K562 (cell line): ENCODE measurements around the gene EFR3B. TPM values are rescaled to one million over a fixed set of nuclear protein-coding genes. Genes with fewer than 3 reads are reported as not detected.

Experiments
- ATAC-seq: fragments of 200-7000 bp; cut with Tn5 transposase; 3 replicates; pipeline ENCODE4 v1.9.1; 2020; ENCODE audit warnings: moderate library complexity
- BruUV-seq: library from RNA; stranded (reverse); fragments of 400-500 nt; replicated peaks from 2 replicates; lab custom pipeline; 2021; lab: Mats Ljungman, UMichigan
- CTCF ChIA-PET: fragments of 300-600 bp; formaldehyde crosslinking; extraction: SDS; loops from one replicate; lab custom pipeline; 2021; ENCODE audit warnings: low intra/inter-chr PET ratio; lab: Yijun Ruan, JAX
- POLR2A ChIA-PET: fragments of 300-600, 350-650 bp; sonication (Branson Sonifier 250); formaldehyde crosslinking; extraction: SDS; loops from one replicate; lab custom pipeline; 2021; ENCODE audit warnings: antibody characterized with exemption, inconsistent platforms; lab: Yijun Ruan, JAX
- DNase-seq, 4 experiments: peaks; one replicate each; pipeline versions ENCODE4 v3.0.0 to v3.0.0-alpha.2; 2011 to 2018; ENCODE audit warnings: low spot score in 3 of 4, mixed read lengths in 3 of 4; ENCODE audit errors: extremely low read depth in 1 of 4
- FAIRE-seq: peaks from 2 replicates; lab custom pipeline; 2011; peaks lifted over from hg19 to GRCh38; lab: Jason Lieb, UNC
- H2AFZ ChIP-seq: 2 replicates; pipeline ENCODE4 v1.6.0; 2011; ENCODE audit warnings: low read depth, low read length, control low read depth, inconsistent platforms
- H3K27ac ChIP-seq: fragments of 200-600 bp; 3 replicates; pipeline ENCODE4 v1.8.0; 2011; ENCODE audit warnings: low read depth, mild to moderate bottlenecking, control low read depth, inconsistent platforms, low read length, moderate library complexity, mixed read lengths; ENCODE audit errors: extremely low read depth
- H3K27me3 ChIP-seq, 2 experiments: fragments of 300-600 bp in 1 of 2; 2 replicates in 1 of 2; 3 replicates in 1 of 2; pipeline versions ENCODE4 v1.6.0 to v1.8.0; 2011; ENCODE audit warnings: inconsistent platforms in 2 of 2, low read length in 2 of 2, mild to moderate bottlenecking in 1 of 2, mixed read lengths in 1 of 2, moderate library complexity in 1 of 2; ENCODE audit not compliant: control insufficient read depth in 2 of 2, insufficient read depth in 2 of 2
- H3K36me3 ChIP-seq: fragments of 300-600 bp; 3 replicates; pipeline ENCODE4 v1.8.0; 2011; ENCODE audit warnings: mild to moderate bottlenecking, low read length, inconsistent platforms; ENCODE audit not compliant: control insufficient read depth, insufficient read depth
- H3K4me1 ChIP-seq, 2 experiments: fragments of 200-600 bp in 1 of 2; replicated peaks in 1 of 2; 2 replicates in 1 of 2; 3 replicates in 1 of 2; pipeline versions ENCODE4 v1.5.1 to v1.8.0; 2011; ENCODE audit warnings: inconsistent platforms in 2 of 2, low read length in 2 of 2, mild to moderate bottlenecking in 1 of 2, mixed read lengths in 1 of 2, moderate library complexity in 1 of 2; ENCODE audit not compliant: control insufficient read depth in 2 of 2, insufficient read depth in 2 of 2
- H3K4me2 ChIP-seq: 2 replicates; pipeline ENCODE4 v1.6.1; 2011; ENCODE audit warnings: low read length, control low read depth, inconsistent platforms, mixed read lengths; ENCODE audit not compliant: insufficient read depth
- H3K4me3 ChIP-seq: fragments of 200-600 bp; sonication (generic), shearing (Covaris generic); 2 replicates; pipeline ENCODE4 v1.5.1; 2016; ENCODE audit warnings: control low read depth, inconsistent platforms
- H3K79me2 ChIP-seq: fragments of 200-600 bp; 3 replicates; pipeline ENCODE4 v1.8.0; 2011; ENCODE audit warnings: low read length, inconsistent platforms; ENCODE audit not compliant: control insufficient read depth, insufficient read depth
- H3K9ac ChIP-seq, 2 experiments: 2 replicates each; pipeline versions ENCODE4 v1.6.0 to v1.6.1; 2011; ENCODE audit warnings: low read depth in 2 of 2, low read length in 2 of 2, control low read depth in 1 of 2, inconsistent platforms in 1 of 2, mild to moderate bottlenecking in 1 of 2, mixed read lengths in 1 of 2; ENCODE audit not compliant: insufficient read depth in 1 of 2
- H3K9me1 ChIP-seq: one replicate; pipeline ENCODE4 v1.6.0; 2011; ENCODE audit warnings: inconsistent platforms, mild to moderate bottlenecking, low read length, moderate library complexity; ENCODE audit not compliant: control insufficient read depth, insufficient read depth
- H3K9me3 ChIP-seq: replicated peaks from 2 replicates; pipeline ENCODE4 v1.5.1; 2011; ENCODE audit warnings: low read depth, low read length, inconsistent platforms; ENCODE audit not compliant: control insufficient read depth, insufficient read depth
- H4K20me1 ChIP-seq: replicated peaks from 2 replicates; pipeline ENCODE4 v1.6.1; 2011; ENCODE audit warnings: low read length, inconsistent platforms, mixed read lengths; ENCODE audit not compliant: control insufficient read depth, insufficient read depth
- CEBPG ChIP-seq, 3 experiments: fragments of 200-800 bp in 1 of 3; sonication (Bioruptor generic) in 1 of 3; sonication (generic) in 1 of 3; formaldehyde crosslinking in 1 of 3; IDR thresholded peaks in 2 of 3; conservative IDR thresholded peaks in 1 of 3; 2 replicates each; pipeline versions ENCODE4 v1.6.1 to v1.8.0; 2016 to 2022; ENCODE audit warnings: missing compliant biosample characterization in 2 of 3, missing genetic modification characterization in 2 of 3, mild to moderate bottlenecking in 1 of 3, missing genetic modification reagents in 1 of 3
- HDAC1 ChIP-seq, 2 experiments: fragments of 450-650 bp; IDR thresholded peaks; 2 replicates each; pipeline ENCODE4 v1.6.1; 2016 to 2017; ENCODE audit warnings: inconsistent platforms in 1 of 2, mild to moderate bottlenecking in 1 of 2, moderate library complexity in 1 of 2
- IRF2 ChIP-seq: sonication (generic); formaldehyde crosslinking; IDR thresholded peaks from 2 replicates; pipeline ENCODE4 v1.8.1; 2022; ENCODE audit warnings: mild to moderate bottlenecking, missing genetic modification reagents
- KAT7 ChIP-seq: sonication (generic); formaldehyde crosslinking; IDR thresholded peaks from 2 replicates; pipeline ENCODE4 v1.8.0; 2022; ENCODE audit warnings: missing genetic modification reagents, mild to moderate bottlenecking, borderline replicate concordance
- LEF1 ChIP-seq: fragments of 450-650 bp; IDR thresholded peaks from 2 replicates; pipeline ENCODE4 v1.6.1; 2016; ENCODE audit warnings: mild to moderate bottlenecking
- MEIS2 ChIP-seq: fragments of 450-650 bp; IDR thresholded peaks from 2 replicates; pipeline ENCODE4 v1.6.1; 2014; ENCODE audit warnings: mild to moderate bottlenecking; ENCODE audit not compliant: partially characterized antibody
- MYC ChIP-seq, 2 experiments: fragments of 250-450 bp in 1 of 2; sonication (Bioruptor Pico) in 1 of 2; IDR thresholded peaks; 2 replicates each; pipeline versions ENCODE4 v1.5.1 to v1.6.1; 2012 to 2021; ENCODE audit warnings: low read depth in 2 of 2, borderline replicate concordance in 1 of 2, improper control_type of control experiment in 1 of 2, low read length in 1 of 2, mild to moderate bottlenecking in 1 of 2, moderate library complexity in 1 of 2
- NFIX ChIP-seq: fragments of 250-450 bp; sonication (Bioruptor Pico); IDR thresholded peaks from 2 replicates; pipeline ENCODE4 v1.4.0; 2020; ENCODE audit warnings: low read depth, mild to moderate bottlenecking, moderate library complexity
- RBM17 ChIP-seq: fragments of 200-400 bp; formaldehyde crosslinking; IDR thresholded peaks from 2 replicates; pipeline ENCODE4 v1.6.1; 2017; ENCODE audit warnings: low read depth, mild to moderate bottlenecking, low read length, borderline replicate concordance
- SRF ChIP-seq, 2 experiments: fragments of 250-450, 450-650 bp in 1 of 2; sonication (Bioruptor Pico) in 1 of 2; sonication (generic) in 1 of 2; formaldehyde crosslinking; IDR thresholded peaks; 2 replicates each; pipeline versions ENCODE4 v1.5.0 to v1.5.1; 2020 to 2022; ENCODE audit warnings: mild to moderate bottlenecking in 1 of 2, missing genetic modification reagents in 1 of 2
- SUPT5H ChIP-seq: fragments of 450-650 bp; IDR thresholded peaks from 2 replicates; pipeline ENCODE4 v1.6.1; 2016
- U2AF2 ChIP-seq: fragments of 200-400 bp; formaldehyde crosslinking; optimal IDR thresholded peaks from 2 replicates; pipeline ENCODE3; 2017; ENCODE audit warnings: low read depth, mild to moderate bottlenecking, low read length
- ZNF175 ChIP-seq: fragments of 200-800 bp; sonication (Bioruptor generic); IDR thresholded peaks from 2 replicates; pipeline ENCODE4 v1.6.1; 2016; ENCODE audit warnings: low read depth, mild to moderate bottlenecking, missing genetic modification characterization, missing compliant biosample characterization
- WGBS: fragments of 100-300 bp; shearing (Covaris generic); methylation state at CpG from one replicate; pipeline ENCODE4 v1.1.6; 2016; ENCODE audit warnings: low coverage, mixed read lengths; ENCODE audit not compliant: insufficient coverage; ENCODE audit errors: missing lambda C conversion rate; 5-methylcytosine and 5-hydroxymethylcytosine counted together
- in situ Hi-C: fragments of 300-500 bp; cut with MboI; formaldehyde crosslinking; loops from 4 replicates; pipeline ENCODE4 v1.15.0; 2018; ENCODE audit warnings: inconsistent platforms, mixed read lengths
- intact Hi-C: fragments of 100-400 bp; cut with micrococcal nuclease; formaldehyde crosslinking; loops from 2 replicates; pipeline ENCODE4 v1.14.2; 2022
- polyA plus RNA-seq, 8 experiments: library from polyadenylated mRNA; depleted of rRNA in 4 of 8; stranded (reverse) in 5 of 8; unstranded in 3 of 8; fragments of >200 nt; fragmentation: Nextera tagmentation in 2 of 8; fragmentation: Illumina TruSeq in 1 of 8; extraction: Ambion mirVana in 2 of 8; extraction: Trizol in 1 of 8; gene quantifications; 2 replicates each; pipeline versions ENCODE4 v1.2.1 to v1.2.3, GENCODE V29; 2011 to 2014; ENCODE audit warnings: inconsistent platforms in 1 of 8, missing spikeins in 1 of 8
- total RNA-seq, 7 experiments: library from RNA; depleted of rRNA in 6 of 7; stranded (reverse); fragments of >200 nt in 6 of 7; fragmentation: Illumina TruSeq in 2 of 7; extraction: Trizol in 2 of 7; gene quantifications; 2 replicates each; pipeline versions ENCODE4 v1.2.1 to v1.2.3, GENCODE V29; 2011 to 2021; ENCODE audit warnings: low replicate concordance in 1 of 7
- TF ChIP-seq, protein P1 (sequence below): sonication (generic); formaldehyde crosslinking; IDR thresholded peaks from 2 replicates; pipeline ENCODE4 v1.8.0; 2022; ENCODE audit warnings: mild to moderate bottlenecking, missing genetic modification reagents
- TF ChIP-seq, protein P2 (sequence below): fragments of 250-450 bp; sonication (Bioruptor Pico); IDR thresholded peaks from 2 replicates; pipeline ENCODE4 v1.8.0; 2022; ENCODE audit warnings: moderate library complexity, mild to moderate bottlenecking, inconsistent platforms

EFR3B gene
- total and polyA plus RNA-seq, 9 of the 15 experiments (the other 6 are each of a cell fraction or from before 2014, with no cell fraction given): not detected

DNA sequence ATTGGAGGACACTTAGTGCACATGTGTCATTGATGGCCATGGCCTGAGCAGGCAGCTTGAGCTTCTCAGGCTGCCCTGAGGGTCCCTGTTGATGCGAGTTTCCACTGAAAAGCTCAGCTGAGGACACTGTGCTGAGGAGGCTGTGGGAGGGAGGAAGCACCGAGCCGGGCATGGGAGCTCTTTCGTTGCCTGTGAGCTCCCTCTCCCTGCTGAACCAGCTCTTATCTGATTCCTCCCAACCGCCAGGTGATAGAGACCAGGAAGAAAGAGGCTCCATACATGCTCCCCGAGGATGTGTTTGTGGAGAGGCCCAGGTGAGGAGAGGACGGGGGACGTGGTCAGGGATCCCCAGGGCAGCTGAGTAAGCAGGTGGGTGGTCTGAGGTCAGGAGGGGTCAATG is 99.2 kb downstream of the EFR3B start:
- Histone ChIP-seq H4K20me1 (peaks cover 9% of the 10 kb centered on the region; the same call in 1 of the 2 replicates), H3K4me1 (no peaks in the 10 kb centered on the region), H3K4me3 (no peak overlapping the region), H2AFZ (no peak overlapping the region), H3K27ac (no peak overlapping the region), H3K4me2 (no peak overlapping the region), H3K9me1 (no peaks in the 10 kb centered on the region), H3K27me3 (peaks cover 43 to 81% of the 10 kb centered on the region in 2 experiments), H3K36me3 (no peaks in the 10 kb centered on the region), H3K9ac (no peak overlapping the region), H3K79me2 (no peaks in the 10 kb centered on the region), H3K9me3 (no peaks in the 10 kb centered on the region)
- FAIRE-seq (no peak), DNase-seq (no peak), ATAC-seq (no peak)
- in situ Hi-C loops: no loop called here
- POLR2A ChIA-PET: no interaction called here
- CTCF ChIA-PET: no interaction called here
- WGBS: 0% methylated on average over 5 of the region's 8 CpGs
- BruUV-seq: no TSS peak
- intact Hi-C loops: no loop called here
- TF ChIP-seq IRF2 (no peak), ZNF175 (CRISPR knock-in tag) (no peak), SUPT5H (no peak), CEBPG (CRISPR knock-in tag; IDR thresholded peaks at IDR 0.05) (no peak), CEBPG (tag; conservative IDR thresholded peaks at IDR 0.05 in 1 of 2, IDR thresholded peaks at IDR 0.05 in 1 of 2) (no peak), NFIX (CRISPR knock-in tag) (no peak), KAT7 (CRISPR knock-in tag) (no peak), LEF1 (no peak), U2AF2 (no peak), RBM17 (no peak), MYC (IDR thresholded peaks at IDR 0.05; ENCODE audit: low read depth, low read length) (no peak), MYC (CRISPR knock-in tag; IDR thresholded peaks at IDR 0.05; ENCODE audit: borderline replicate concordance, low read depth) (no peak), SRF (CRISPR knock-in tag; IDR thresholded peaks at IDR 0.05) (no peak), MEIS2 (no peak), HDAC1 (IDR thresholded peaks at IDR 0.05) (no peak)
- TF ChIP-seq, protein P1, sequence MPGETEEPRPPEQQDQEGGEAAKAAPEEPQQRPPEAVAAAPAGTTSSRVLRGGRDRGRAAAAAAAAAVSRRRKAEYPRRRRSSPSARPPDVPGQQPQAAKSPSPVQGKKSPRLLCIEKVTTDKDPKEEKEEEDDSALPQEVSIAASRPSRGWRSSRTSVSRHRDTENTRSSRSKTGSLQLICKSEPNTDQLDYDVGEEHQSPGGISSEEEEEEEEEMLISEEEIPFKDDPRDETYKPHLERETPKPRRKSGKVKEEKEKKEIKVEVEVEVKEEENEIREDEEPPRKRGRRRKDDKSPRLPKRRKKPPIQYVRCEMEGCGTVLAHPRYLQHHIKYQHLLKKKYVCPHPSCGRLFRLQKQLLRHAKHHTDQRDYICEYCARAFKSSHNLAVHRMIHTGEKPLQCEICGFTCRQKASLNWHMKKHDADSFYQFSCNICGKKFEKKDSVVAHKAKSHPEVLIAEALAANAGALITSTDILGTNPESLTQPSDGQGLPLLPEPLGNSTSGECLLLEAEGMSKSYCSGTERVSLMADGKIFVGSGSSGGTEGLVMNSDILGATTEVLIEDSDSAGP (CRISPR knock-in tag): no peak
- TF ChIP-seq, protein P2, sequence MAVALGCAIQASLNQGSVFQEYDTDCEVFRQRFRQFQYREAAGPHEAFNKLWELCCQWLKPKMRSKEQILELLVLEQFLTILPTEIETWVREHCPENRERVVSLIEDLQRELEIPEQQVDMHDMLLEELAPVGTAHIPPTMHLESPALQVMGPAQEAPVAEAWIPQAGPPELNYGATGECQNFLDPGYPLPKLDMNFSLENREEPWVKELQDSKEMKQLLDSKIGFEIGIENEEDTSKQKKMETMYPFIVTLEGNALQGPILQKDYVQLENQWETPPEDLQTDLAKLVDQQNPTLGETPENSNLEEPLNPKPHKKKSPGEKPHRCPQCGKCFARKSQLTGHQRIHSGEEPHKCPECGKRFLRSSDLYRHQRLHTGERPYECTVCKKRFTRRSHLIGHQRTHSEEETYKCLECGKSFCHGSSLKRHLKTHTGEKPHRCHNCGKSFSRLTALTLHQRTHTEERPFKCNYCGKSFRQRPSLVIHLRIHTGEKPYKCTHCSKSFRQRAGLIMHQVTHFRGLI: no peak
